Sigmoid colon (tissue), 3 donors: ENCODE data around the gene SREBF2.

ENCODE experiments used
- POLR2A ChIP-seq, 2 donors: fragments of 450-650 bp; IDR thresholded peaks; one replicate each; pipeline ENCODE4 v1.6.1; 2016; ENCODE audit warnings: antibody characterized with exemption in 2 of 2, mild to moderate bottlenecking in 2 of 2, moderate library complexity in 2 of 2
- TF ChIP-seq, protein P1 (sequence below), 4 experiments: fragments of 450-650 bp in 3 of 4; fragments of 200-600 bp in 1 of 4; IDR thresholded peaks; one replicate each; pipeline ENCODE4 v1.5.1; 2016 to 2019; ENCODE audit warnings: antibody characterized with exemption in 4 of 4, mild to moderate bottlenecking in 3 of 4, moderate library complexity in 2 of 4

DNA sequence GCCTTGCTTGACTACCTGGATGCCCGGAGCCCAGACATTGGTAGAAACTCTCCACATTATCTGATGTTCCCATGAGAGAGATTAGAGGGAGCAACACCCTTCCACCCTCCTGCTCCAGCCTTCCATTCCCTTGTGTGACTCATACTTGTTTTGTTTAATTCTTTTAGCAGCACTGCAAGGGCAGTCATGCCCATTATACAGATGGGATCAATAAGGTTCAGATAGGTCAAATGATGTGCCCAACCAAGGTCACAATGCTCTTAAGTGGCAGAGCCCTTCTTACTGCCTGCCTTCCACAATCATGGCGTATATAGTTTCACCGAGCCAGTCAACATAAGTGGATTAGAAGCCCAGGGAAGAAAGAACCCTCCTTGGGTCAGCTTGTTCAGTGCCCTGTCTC, 39.0 kb upstream of the SREBF2 start:
- TF ChIP-seq, protein P1, sequence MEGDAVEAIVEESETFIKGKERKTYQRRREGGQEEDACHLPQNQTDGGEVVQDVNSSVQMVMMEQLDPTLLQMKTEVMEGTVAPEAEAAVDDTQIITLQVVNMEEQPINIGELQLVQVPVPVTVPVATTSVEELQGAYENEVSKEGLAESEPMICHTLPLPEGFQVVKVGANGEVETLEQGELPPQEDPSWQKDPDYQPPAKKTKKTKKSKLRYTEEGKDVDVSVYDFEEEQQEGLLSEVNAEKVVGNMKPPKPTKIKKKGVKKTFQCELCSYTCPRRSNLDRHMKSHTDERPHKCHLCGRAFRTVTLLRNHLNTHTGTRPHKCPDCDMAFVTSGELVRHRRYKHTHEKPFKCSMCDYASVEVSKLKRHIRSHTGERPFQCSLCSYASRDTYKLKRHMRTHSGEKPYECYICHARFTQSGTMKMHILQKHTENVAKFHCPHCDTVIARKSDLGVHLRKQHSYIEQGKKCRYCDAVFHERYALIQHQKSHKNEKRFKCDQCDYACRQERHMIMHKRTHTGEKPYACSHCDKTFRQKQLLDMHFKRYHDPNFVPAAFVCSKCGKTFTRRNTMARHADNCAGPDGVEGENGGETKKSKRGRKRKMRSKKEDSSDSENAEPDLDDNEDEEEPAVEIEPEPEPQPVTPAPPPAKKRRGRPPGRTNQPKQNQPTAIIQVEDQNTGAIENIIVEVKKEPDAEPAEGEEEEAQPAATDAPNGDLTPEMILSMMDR (IDR thresholded peaks at IDR 0.05), result no peak
- no peak for TF ChIP-seq POLR2A (IDR thresholded peaks at IDR 0.05)
